Iris pigment epithelial cell (primary cell): ENCODE measurements around the gene DCAKD.
A peak's percentile ranks its signal among the peaks of the same experiment; 100 is the strongest.
"Not testable (repeated sequence)": the region's sequence is repeated elsewhere in the genome, so short reads cannot be mapped to it uniquely, and the experiment has no call there.

Experiments
- DNase-seq: peaks from one replicate; pipeline ENCODE4 v3.0.0-alpha.2; 2011; ENCODE audit warnings: low read depth

DCAKD gene

DNA sequence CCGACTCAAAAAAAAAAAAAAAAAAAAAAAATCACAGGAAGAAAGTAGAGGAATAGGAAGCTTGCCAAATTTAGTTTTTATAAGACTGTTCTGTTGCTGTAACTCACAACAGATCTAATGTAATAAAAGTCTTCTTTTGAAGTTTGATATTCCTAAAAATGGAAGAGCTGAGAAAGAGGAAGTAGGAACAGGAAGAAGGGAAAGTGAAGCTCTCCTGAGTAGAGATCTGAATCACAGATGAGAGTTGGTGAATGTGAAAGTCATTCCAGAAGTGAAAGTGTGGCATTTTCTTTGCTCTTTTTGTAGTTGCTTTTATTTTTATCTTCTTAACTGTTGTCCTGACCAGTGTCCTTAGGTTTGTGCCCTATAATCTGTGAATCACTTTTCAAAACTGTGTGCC is 11.8 kb upstream of the DCAKD start:
- no peak for DNase-seq

DNA sequence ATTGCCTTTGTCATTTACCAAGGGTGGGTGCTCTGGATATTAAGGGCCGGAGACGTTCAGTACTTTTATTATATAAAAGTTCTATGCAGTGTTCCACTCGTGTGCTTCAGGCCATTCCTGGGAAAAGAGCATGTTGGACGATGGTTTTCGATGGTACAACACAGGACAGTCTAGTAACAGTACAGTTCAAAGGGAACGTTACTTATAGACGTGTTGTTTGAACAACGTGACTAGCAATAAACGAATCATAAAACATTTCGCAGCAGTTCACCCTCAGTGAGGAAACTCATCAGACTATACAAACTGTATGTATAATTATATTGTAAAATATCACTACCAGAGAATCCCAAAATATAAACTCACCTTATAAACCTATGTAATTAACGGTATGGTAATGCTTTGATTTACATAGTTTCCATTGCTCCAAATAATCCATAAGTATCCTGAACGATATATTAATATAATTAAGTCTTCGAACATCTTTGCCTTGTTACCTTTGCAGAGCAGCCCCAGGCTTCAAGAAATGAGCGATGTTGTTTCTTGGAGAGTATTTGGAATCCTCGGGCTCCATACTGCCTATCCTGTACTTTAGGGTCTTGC is 10.3 kb upstream of the DCAKD start:
- DNase-seq, result no peak

DNA sequence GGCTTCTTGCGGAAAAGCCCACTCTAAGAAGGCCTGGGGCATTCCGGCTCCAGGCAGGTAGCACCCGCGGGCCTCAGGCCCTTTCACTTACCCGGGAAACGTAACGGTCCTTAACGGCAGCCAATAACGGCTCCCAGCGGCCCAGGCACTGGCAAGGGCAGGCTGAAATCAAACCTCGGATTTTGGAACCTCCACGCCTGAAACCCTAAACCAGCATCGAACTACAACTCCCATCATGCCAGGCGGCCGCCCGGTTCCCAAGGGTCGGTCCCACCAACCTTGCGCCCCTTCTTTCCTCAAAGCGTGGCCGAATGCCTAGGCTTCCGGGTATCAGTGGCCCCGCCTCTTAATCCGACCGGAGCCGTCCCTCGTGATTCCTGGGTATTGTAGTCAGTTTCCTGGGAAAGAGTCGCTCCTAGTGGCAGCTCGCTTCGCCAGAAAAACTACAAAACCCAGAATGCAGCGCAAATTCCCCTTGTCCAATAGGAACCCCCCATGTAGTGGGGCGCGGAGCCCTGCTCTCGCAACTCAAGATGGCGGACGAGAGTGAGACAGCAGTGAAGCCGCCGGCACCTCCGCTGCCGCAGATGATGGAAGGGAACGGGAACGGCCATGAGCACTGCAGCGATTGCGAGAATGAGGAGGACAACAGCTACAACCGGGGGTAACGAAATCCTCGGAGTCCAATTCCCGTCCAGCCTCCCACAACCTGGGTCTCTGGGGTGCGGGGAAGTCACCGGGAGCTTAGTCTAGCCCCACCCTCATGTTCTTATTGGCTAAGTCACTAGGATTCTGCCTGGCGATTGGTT is 9.6 kb upstream of the DCAKD start, which contains the start of gene NMT1:
Gene NMT1, plus strand, starts transcription at position 521 of the 809 bp plus-strand sequence. Its CDS starts 13 bp downstream, at position 534.
- DNase-seq, result peak; percentile 100

DNA sequence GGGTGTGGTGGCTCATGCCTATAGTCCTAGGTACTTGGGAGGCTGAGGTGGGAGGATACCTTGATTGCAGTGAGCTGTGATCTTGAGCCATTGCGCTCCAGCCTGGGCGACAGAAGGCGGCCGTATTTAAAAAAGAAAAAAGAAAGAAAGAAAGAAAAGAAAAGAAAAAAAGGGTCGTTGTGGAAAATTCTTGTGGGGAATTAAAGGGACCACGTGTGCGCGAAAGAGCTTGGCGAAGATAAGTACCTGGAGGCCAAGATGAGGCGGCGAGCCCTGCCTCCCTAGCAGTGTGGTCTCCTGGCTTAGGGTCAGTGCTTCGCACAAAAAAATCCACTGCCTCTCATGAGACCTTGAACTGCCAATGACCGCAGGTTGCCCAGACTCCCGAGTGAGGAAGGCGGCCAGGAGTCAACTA is 9.0 kb upstream of the DCAKD start:
- DNase-seq, result no peak

DNA sequence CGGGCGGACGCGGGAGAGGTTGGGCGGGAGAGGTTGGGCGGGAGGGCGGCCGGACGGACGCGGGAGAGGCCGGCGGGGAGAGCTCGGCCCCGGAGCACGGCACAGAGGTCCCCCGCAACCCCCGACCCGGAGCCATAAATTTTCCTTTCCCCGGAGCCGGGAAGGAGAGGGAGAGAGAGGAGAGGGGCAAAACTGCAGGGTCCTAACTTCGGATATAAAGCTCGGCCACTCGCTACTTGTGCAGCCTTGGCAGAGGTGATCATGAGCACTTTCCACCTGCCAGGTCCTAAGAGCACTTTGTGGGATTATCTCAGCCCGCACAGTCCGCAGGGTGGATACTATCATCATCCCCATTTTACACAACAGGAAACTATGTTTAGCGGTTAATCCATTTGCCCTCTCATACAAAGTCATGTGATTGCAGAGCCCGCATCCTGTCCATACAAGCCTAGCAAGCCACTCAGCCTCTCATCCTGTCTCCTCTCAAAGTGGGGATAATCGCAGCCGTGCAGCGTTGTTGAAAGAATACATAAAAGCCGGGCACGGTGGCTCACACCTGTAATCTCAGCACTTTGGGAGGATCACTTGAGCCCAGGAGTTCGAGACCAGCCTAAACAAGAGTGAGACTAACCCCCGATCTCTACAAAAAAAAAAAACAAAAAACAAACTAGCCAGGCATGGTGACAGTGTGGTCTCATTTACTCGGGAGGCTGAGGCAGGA is 780 bp upstream of the DCAKD start:
- peak; percentile 59 for DNase-seq

DNA sequence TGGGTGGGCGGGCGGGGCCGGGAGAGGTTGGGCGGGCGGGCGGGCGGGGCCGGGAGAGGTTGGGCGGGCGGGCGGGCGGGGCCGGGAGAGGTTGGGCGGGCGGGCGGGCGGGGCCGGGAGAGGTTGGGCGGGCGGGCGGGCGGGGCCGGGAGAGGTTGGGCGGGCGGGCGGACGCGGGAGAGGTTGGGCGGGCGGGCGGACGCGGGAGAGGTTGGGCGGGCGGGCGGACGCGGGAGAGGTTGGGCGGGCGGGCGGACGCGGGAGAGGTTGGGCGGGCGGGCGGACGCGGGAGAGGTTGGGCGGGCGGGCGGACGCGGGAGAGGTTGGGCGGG is 254 bp upstream of the DCAKD start:
- not testable (repeated sequence) for DNase-seq

DNA sequence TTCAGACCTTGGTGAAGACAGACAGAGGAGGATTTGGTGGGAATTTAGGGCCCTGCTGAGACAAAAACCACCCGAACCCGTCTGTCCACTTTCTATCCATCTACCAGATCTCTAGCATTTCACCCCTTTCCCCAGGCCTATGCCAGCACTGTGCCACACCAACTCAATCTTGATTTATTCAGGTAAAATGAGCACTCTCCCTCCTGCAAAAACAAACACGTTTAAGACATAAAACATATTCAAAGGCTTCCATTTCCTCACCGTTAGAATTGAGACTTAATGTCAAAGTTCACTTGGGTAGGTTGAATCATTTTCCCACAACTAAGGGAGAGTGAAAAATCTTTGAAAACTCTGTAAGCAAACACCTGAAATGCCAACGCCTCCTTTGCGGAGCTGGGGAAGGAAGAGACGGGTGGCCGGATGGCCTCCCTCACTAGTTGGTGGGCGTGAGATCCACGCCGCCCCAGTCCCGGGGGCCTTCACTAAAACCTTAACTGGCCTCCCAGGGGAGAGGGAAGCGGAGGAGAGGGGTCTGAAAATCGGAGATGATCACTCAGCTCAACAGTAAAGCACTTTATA is 862 bp downstream of the DCAKD start:
- peak; percentile 37 for DNase-seq

DNA sequence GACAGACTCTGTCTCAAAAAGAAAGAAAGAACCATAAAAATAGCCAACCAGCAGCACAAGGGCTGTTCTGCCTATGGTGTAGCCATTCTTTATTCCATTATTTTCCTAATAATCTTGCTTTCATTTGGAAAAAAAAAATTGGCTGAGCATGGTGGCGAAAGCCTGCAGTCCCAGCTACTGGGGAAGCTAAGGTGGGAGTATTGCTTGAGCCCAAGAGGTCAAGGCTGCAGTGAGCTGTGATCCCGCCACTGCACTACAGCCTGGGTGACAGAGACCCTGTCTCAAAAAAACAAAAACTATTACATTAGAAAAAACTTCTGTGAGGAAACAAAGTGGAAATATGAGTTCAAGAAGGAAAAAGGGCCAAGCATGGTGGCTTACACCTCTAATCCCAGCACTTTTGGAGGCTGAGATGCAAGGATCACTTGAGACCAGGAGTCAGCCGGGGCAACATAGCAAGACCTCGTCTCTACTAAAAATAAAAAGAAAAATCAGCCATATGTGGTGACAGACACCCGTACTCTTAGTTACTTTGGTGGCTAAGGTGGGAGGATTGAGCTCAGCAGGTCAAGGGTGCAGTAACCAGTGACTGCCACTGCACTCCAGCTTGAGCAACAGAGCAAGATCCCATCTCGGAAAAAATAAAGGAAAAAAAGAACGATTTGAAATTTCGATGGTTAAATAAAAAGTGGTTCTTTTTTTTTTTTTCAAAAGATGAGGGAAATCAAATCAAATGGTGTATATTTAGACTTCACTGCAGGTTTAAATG is 2.5 kb downstream of the DCAKD start:
- no peak for DNase-seq

DNA sequence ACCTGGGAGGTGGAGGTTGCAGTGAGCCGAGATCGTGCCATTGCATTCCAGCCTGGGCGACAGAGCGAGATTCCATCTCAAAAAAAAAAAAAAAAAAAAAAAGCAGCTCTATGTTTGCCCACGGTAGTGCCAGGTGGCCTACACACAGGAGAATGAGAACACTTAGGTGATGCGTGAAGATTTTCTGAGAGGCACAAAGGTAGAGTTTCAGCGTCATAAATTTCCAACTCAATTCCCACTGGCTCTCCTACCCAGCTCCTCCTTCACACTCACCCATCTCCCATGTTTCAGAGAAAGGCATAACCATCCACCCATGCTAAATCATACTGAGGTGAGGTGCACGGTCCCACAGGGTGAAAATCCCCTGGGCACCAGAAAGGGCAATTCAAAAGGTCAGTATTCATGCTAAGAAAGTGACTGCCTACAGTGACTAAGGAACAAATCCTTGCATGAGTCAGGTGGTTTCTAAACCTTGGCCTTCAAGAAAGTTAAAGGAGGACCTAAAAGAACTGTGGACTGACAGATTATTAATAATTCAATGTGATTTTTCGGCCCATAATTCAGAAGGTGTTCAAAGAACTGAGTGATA is 4.8 kb downstream of the DCAKD start:
- DNase-seq, result peak; percentile 58

DNA sequence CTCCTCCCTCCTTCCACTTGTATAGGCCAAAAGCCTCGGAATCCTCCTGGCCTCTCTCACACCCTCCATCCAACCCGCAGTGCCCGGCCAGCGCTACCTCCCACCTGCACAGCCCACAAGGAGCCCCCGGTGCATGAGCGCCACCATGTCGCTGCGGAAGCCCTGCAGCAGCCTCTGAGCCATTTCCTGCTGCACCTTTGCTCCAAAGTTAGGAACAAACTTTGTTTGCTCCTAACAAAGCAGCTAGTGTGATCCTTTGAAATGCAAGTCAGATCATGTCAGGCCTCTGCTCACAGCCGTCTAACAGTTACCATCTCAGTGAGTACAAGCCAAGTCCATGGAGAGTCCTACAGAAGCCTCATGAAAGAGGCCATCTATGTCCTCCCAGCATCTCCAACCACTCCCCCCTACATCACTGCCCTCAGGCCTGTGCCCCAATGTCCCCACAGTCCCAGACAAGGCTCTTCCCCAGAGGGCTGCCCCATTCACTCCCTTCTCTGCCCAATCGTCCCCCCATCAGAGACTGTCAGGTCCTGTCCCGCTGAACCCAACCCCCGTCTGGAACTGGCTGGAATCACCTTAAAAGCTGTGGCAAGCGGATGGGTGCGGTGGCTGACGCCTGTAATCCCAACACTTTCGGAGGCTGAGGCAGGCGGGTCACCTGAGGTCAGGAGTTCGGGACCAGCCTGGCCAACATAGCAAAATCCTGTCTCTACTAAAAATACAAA is 7.5 kb downstream of the DCAKD start:
- no peak for DNase-seq

DNA sequence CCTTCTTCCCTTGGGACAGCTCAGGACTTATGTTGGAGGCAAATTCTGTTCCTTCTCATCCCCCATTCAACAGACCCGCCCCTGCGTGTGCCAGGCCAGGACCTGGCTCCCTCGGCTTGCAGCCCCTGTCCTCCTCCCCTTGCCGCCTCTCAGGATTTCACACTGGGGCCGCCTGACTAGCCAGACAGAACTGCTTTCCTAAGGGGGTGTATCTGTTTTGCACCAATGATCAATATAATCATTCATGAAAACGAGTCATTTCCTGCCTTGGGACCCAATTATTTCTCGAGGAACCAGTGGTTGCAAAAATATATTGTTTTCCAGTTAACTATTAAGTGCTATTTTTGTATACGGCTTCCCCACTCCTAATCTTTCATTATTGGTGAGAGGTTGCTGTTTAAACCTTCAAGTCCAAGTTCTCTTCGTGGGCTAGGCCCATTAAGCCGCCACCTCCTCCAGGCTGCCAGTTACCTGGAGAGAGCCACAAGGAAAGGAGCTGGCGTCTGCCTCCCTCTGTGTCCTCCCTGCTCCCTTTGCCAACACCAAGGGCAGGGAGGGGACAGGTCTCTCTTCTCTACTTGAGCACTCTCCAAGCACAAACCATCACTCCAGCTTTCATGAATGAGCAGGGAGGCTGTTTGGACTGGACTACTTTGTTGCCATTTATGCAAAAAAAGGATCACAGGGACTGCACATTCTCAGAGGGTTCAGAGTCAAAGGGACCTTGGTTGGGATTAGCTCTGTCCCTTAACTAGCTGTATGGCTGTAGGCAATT is 8.9 kb downstream of the DCAKD start:
- DNase-seq, result no peak

DNA sequence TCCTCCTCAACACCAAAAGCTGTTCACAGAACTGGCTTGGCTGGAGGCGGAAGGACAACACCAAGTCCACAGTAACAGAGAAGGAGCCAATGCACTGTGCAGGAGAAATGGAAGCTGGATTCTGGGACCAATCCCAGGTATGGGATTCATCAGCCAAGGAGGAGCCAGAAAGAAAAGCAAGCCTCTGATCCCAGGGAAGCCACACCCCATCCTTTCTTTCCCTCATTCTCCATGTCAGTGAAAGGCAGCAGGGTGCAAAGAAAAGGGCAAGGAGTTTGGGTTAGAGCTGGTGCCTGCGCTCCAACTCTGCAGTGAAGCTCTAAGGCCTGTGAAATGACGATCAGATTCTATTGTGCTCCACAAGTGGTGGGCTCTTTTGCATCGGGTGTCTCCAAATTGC is 11.0 kb downstream of the DCAKD start:
- DNase-seq, result no peak

DNA sequence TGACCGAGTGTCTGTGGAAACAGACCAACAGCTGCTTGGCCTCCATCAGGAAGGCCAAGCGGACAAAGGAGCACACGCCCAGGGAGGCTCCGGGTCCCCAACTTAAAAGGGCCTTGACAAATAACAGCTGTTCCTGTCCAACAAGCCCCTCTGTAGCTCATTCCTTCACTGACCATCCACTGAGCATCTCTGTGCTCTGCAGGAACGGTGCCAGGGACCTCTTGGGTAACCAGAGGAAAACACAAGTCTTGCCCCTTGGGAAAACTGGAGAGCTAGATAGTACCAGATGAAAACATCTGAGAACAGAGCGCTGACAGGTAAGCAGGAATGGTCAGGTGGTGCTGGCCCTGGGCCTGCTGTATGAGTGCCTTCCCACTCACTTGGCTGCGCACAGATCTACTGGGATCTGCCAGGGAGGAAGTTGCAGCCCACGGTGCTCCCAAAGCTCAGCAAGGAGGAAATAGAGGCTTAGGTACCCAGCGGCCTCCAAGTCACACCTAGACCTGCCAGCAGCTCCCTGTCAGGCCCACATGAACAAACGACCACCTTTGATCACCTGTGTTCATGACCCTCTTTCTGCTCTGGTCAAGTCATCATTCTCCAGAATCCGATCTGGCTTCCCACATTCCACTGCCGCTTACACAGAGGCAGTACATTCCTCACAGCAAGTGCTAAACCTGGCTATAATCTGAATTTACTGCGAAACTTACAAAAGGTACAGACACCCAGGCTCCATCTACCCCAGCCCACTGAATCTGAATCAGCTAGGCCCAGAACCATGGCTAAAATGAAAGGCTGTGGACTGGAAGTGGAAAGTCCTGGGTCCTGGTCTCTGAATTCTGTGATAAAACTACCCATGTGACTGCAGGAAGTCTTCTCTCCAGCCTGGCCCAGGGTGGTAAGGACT is 12.5 kb downstream of the DCAKD start:
- no peak for DNase-seq

DNA sequence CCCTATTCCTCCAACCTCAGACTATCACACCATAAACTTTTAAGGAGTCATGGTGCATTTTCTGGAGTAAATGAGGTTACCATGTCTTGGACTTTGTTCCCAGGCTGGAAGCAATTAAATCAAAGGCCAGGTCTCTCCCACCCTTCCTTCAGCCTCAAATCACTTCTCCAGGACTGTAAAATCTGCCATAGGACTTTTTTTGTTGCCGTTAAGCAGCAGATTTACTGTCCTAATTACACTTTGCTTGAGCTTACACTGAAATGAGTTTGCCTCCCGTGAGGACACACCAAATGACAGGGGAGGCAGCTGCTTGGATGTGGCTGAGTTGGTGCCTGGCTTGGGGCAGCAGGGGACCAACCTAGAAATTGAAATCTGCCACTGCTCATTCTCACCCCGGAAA is 14.7 kb downstream of the DCAKD start:
- no peak for DNase-seq

DNA sequence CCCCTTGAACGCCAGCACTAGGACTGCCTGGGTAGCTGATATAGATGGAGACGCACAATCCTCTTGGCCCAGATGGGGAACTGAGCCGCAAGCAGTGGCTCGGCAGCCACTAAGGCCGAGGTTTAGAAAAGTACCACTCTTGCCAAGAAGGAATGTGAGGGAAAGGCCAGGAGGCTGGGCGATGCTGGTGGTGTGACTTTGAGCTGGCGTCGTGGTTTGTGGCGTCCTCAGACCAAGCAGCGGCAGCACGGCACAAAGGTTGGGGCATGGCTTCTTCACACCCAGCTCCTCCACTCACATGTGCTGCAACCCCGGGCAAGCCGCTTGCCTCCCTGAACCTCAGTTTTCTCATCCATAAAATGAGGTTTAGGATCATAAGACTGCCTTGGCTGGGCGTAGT is 15.6 kb downstream of the DCAKD start:
- no peak for DNase-seq

DNA sequence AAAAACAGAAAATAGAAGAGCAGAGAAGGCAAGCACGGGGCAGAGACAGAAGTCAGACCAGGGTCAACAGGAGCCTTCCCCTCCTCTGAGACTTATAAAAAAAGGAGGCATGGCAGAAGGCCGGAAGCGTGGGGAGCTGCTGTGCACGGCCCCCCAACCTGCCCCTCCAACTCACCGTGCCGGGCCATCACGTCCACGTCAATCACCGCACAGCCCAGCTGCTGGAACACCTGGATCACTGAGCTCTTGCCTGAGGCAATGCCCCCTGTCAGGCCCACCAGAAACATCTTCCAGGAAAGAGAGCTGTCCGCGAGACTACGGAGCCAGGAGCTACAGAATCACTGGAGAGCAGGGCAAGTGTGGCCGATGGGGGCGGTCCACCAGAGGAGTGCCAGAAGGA is 16.8 kb downstream of the DCAKD start:
- no peak for DNase-seq

DNA sequence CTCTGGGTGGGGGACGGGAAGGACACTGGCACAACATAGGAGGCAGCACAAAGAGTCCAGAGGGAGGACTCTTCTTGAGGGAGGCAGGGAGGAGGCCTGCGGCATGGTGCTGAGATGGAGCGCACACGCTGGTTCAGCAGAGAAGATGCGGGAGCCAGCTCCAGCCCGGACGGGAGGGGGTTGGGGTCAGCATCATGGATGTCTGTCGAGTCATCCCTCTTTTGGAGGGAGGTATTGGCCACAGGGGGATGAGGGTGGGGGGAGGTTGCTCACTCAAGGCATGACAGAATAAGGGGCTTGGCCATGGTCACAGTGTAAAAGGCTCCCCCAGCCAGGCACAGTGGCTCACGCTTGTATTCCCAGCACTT is 19.3 kb downstream of the DCAKD start:
- no peak for DNase-seq

DNA sequence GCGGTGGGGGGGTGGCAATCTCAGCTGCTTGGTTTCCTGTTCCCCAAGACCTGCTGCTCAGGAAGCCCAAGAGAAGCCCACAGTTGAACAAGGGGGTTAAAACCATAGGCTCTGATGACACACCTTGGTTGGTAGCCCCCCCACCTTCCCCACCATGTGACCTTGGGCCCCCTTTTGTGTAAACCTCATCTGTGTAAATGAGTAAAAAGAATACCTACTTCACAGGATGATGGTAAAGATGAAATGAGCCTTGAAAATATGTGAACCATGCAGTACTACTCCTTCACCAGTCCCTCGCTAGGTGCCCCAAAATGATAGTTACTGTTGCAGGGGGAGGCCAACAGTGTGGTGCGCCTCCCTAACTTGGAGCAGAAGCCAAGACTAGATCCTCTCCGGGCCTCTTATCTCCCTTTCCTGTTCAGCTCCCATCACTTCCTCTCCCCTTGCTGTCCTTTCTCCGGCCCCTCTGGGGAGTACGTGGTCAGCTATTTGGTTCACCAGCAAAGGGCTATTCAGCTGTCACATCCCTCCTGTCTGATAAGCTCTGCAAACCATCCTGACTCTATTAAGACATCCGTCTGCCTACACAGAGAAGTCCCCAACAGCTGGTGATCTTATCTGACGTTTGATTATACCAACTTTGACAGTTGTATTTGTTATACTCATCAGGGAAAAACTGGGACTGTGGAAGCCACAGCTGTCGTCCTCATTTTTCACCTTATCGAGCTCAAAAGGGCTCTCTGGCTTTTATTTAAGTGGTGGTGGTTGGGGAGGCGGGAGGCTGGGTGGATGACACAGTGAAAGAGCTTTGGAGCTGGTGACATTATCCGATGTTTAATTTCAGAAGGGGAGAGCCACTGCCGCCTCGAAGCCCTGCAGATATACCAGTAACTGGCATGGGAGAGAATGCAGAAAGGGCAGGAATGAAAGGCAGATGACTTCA is 19.9 kb downstream of the DCAKD start:
- no peak for DNase-seq
